Lung (tissue), 16 donors: ENCODE measurements around the gene CCT5. TPM values are rescaled to one million over a fixed set of nuclear protein-coding genes. Genes with fewer than 3 reads are reported as not detected.
A peak's percentile ranks its signal among the peaks of the same experiment; 100 is the strongest.

Experiments used
- ATAC-seq: fragments of 200-7000 bp; cut with Tn5 transposase; one replicate; pipeline ENCODE4 v1.9.1; 2020; ENCODE audit warnings: moderate number of reproducible peaks; ENCODE audit not compliant: insufficient read depth, low FRiP score
- DNase-seq, 3 donors: peaks; one replicate each; pipeline ENCODE4 v3.0.0-alpha.2; 2013 to 2017
- H3K27ac ChIP-seq, 2 donors: one replicate each; pipeline ENCODE4 v1.5.1; 2013; ENCODE audit warnings: mild to moderate bottlenecking in 2 of 2, moderate library complexity in 2 of 2, control low read depth in 1 of 2, inconsistent platforms in 1 of 2, low read depth in 1 of 2, low read length in 1 of 2
- H3K27me3 ChIP-seq, 3 donors: one replicate each; pipeline ENCODE4 v1.5.1; 2013; ENCODE audit warnings: low read length in 2 of 3; ENCODE audit not compliant: control insufficient read depth in 3 of 3, insufficient read depth in 3 of 3
- H3K36me3 ChIP-seq, 4 donors: one replicate each; pipeline ENCODE4 v1.5.1; 2013; ENCODE audit warnings: low read length in 4 of 4, mild to moderate bottlenecking in 1 of 4, moderate library complexity in 1 of 4; ENCODE audit not compliant: control insufficient read depth in 4 of 4, insufficient read depth in 4 of 4
- H3K4me1 ChIP-seq, 5 donors: one replicate each; pipeline ENCODE4 v1.5.1; 2013; ENCODE audit warnings: low read length in 5 of 5, mild to moderate bottlenecking in 2 of 5, moderate library complexity in 1 of 5; ENCODE audit not compliant: control insufficient read depth in 5 of 5, insufficient read depth in 5 of 5
- H3K4me3 ChIP-seq: one replicate; pipeline ENCODE4 v1.5.1; 2013; ENCODE audit warnings: mild to moderate bottlenecking, control low read depth, moderate library complexity
- H3K9ac ChIP-seq, 2 donors: one replicate each; pipeline ENCODE4 v1.5.1; 2013; ENCODE audit warnings: low read length in 2 of 2, control low read depth in 1 of 2; ENCODE audit not compliant: insufficient read depth in 1 of 2
- H3K9me3 ChIP-seq, 4 donors: one replicate each; pipeline ENCODE4 v1.5.1; 2013; ENCODE audit warnings: low read length in 3 of 4, mild to moderate bottlenecking in 1 of 4, moderate library complexity in 1 of 4; ENCODE audit not compliant: control insufficient read depth in 4 of 4, insufficient read depth in 3 of 4
- WGBS, 2 donors: extraction: QIAGEN DNeasy Blood & Tissue Kit; methylation state at CpG; one replicate each; pipeline ENCODE4 v1.1.7; 2013; 5-methylcytosine and 5-hydroxymethylcytosine counted together
- long read RNA-seq, 5 donors: transcript quantifications; one replicate each; lab custom pipeline, GENCODE V29; 2026
- polyA plus RNA-seq, 2 donors: library from polyadenylated mRNA; stranded (reverse); fragments of 200-250 nt; gene quantifications; one replicate each; pipeline ENCODE4 v1.2.1, GENCODE V29; 2013
- total RNA-seq, 2 donors: library from RNA; depleted of rRNA in 1 of 2; stranded (reverse); fragments of >200 nt in 1 of 2; gene quantifications; one replicate each; pipeline ENCODE4 v1.2.1, GENCODE V29; 2014 to 2021
- TF ChIP-seq, protein P1 (sequence below): IDR thresholded peaks from 2 replicates; pipeline ENCODE4 v1.5.1; 2012; ENCODE audit warnings: mild to moderate bottlenecking; ENCODE audit errors: control extremely low read depth, extremely low read depth
- donor health status: control.
- donor health status: control.
- donor health status: Bipolar disorder and iron deficiency.
- donor health status: healthy.
- donor health status: DM: yes; HTN: yes; CAD: no.

The CCT5 gene
- total RNA-seq (100 to 1,000 TPM; 127 to 158 TPM), polyA plus RNA-seq (100 to 1,000 TPM; 151 to 257 TPM)
- long read RNA-seq, donor 1, transcript CCT5-201 (11 exons, 3,675 nt), result major isoform, 60 of 140 reads
- long read RNA-seq, donor 1, transcript CCT5-212 (2 exons, 568 nt), result minor isoform, 12 of 140 reads
- long read RNA-seq, donor 1, partial matches to known transcripts, result 63 of 140 reads
- long read RNA-seq, donor 1, other reads (novel, unspliced or antisense), result 0 of 140 reads
- long read RNA-seq, donor 2, transcript CCT5-212 (2 exons, 568 nt), result minor isoform, 5 of 42 reads
- long read RNA-seq, donor 2, transcript CCT5-201 (11 exons, 3,675 nt), result major isoform, 16 of 42 reads
- long read RNA-seq, donor 2, partial matches to known transcripts, result 18 of 42 reads
- long read RNA-seq, donor 2, other reads (novel, unspliced or antisense), result 0 of 42 reads
- long read RNA-seq, donor 3, transcript CCT5-201 (11 exons, 3,675 nt), result major isoform, 23 of 91 reads
- long read RNA-seq, donor 3, transcript CCT5-212 (2 exons, 568 nt), result minor isoform, 7 of 91 reads
- long read RNA-seq, donor 3, partial matches to known transcripts, result 59 of 91 reads
- long read RNA-seq, donor 3, other reads (novel, unspliced or antisense), result 0 of 91 reads
- long read RNA-seq, donor 4, transcript CCT5-201 (11 exons, 3,675 nt), result major isoform, 16 of 74 reads
- long read RNA-seq, donor 4, transcript CCT5-212 (2 exons, 568 nt), result minor isoform, 12 of 74 reads
- long read RNA-seq, donor 4, partial matches to known transcripts, result 37 of 74 reads
- long read RNA-seq, donor 4, other reads (novel, unspliced or antisense), result 0 of 74 reads
- long read RNA-seq, donor 5, transcript CCT5-212 (2 exons, 568 nt), result minor isoform, 17 of 174 reads
- long read RNA-seq, donor 5, transcript CCT5-201 (11 exons, 3,675 nt), result major isoform, 69 of 174 reads
- long read RNA-seq, donor 5, partial matches to known transcripts, result 83 of 174 reads
- long read RNA-seq, donor 5, other reads (novel, unspliced or antisense), result 0 of 174 reads

- H3K4me3 ChIP-seq, result peak within 1 kb of the TSS; percentile 93
- H3K9me3 ChIP-seq, result no peaks in the 10 kb centered on the region
- DNase-seq (peak; percentile 95 to 99 (median 99)), ATAC-seq (peak; percentile 88)
- H3K27ac ChIP-seq, result peak within 1 kb of the TSS; percentile 92 to 99
- peak within 1 kb of the TSS; percentile 93 to 98 for H3K9ac ChIP-seq
- H3K27me3 ChIP-seq, result no peaks in the 10 kb centered on the region
- H3K36me3 ChIP-seq, result peaks cover 5 to 8% (median 6%) of the 10 kb centered on the region in 4 donors
- TF ChIP-seq, protein P1, sequence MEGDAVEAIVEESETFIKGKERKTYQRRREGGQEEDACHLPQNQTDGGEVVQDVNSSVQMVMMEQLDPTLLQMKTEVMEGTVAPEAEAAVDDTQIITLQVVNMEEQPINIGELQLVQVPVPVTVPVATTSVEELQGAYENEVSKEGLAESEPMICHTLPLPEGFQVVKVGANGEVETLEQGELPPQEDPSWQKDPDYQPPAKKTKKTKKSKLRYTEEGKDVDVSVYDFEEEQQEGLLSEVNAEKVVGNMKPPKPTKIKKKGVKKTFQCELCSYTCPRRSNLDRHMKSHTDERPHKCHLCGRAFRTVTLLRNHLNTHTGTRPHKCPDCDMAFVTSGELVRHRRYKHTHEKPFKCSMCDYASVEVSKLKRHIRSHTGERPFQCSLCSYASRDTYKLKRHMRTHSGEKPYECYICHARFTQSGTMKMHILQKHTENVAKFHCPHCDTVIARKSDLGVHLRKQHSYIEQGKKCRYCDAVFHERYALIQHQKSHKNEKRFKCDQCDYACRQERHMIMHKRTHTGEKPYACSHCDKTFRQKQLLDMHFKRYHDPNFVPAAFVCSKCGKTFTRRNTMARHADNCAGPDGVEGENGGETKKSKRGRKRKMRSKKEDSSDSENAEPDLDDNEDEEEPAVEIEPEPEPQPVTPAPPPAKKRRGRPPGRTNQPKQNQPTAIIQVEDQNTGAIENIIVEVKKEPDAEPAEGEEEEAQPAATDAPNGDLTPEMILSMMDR, result no peak
- WGBS, 2 donors, result 0% methylated on average over 60 to 67 of the region's 67 CpGs
- peaks cover 7 to 23% (median 11%) of the 10 kb centered on the region in 5 donors for H3K4me1 ChIP-seq
Measured at GRCh38 chr5:10249948-10250805, at the start of gene CCT5. Gene CCT5, plus strand, starts transcription at chr5:10250280. Its CDS starts 61 bp downstream, at chr5:10250341.

DNA sequence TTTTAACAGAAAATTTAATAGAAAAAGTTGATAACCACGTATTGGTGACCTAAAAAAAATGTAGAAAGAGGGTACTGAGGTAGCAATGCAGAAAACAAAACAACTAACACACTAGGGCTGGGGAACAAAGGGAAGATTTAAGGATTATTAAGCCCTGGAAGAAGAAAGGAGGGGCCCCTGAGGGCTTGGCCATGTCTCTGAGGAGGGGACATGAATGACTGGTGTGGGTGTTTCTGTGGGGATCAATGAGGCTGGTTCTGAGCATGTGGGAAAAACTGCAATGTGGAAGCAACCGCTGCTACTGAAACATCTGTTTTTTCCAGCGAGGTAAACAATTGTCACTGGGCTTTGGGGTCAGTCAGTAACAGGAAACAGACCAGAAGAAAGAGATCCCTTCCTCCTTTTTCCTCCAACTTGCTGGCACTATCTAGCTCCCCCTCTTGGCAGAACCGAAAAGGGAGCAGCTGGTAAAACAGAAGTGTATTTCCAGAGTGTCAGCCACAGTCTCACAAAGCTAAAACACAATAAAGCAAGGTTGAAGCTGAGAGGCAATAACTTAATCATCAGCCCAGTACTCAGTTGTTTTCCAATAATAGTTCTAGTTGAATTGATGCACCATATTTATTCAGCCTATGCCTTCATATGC lies 48.7 kb upstream of the CCT5 start:
- no peaks in the 10 kb centered on the region for H3K27me3 ChIP-seq
- H3K36me3 ChIP-seq, result no peaks in the 10 kb centered on the region
- no peak for ATAC-seq
- H3K4me1 ChIP-seq, result peaks cover 0 to 1% (median 0%) of the 10 kb centered on the region in 5 donors
- H3K9me3 ChIP-seq, result peaks cover 0 to 10% (median under 1%) of the 10 kb centered on the region in 4 donors
- H3K4me3 ChIP-seq, result no peak overlapping the region
- DNase-seq, result peak in 2 of 3 donors; percentile 23 to 40
- H3K27ac ChIP-seq, result no peak overlapping the region
- TF ChIP-seq, protein P1, result no peak
- no peak overlapping the region for H3K9ac ChIP-seq
- 34 to 43% methylated on average over 4 of the region's 4 CpGs for WGBS, 2 donors
